ENCODE measurements around the gene DCX.

- TF ChIP-seq CTCF (conservative IDR thresholded peaks at IDR 0.05; ENCODE audit: low read depth, low read length) (no peak), EZH2 (IDR thresholded peaks at IDR 0.05; ENCODE audit: low read length, unreplicated experiment) (no peak)
These were observed 435 bp downstream of the DCX start for GRCh38 chrX:111411557-111411956.

Measured in PC-3 (cell line).